CD4-positive, alpha-beta T cell treated with Interleukin-15 for 1 hour (primary cell): Measurements from ENCODE around the gene NDUFA5.

Source experiments
- DNase-seq: peaks from one replicate; pipeline ENCODE4 v3.0.0-alpha.2; 2020

The NDUFA5 gene

DNA sequence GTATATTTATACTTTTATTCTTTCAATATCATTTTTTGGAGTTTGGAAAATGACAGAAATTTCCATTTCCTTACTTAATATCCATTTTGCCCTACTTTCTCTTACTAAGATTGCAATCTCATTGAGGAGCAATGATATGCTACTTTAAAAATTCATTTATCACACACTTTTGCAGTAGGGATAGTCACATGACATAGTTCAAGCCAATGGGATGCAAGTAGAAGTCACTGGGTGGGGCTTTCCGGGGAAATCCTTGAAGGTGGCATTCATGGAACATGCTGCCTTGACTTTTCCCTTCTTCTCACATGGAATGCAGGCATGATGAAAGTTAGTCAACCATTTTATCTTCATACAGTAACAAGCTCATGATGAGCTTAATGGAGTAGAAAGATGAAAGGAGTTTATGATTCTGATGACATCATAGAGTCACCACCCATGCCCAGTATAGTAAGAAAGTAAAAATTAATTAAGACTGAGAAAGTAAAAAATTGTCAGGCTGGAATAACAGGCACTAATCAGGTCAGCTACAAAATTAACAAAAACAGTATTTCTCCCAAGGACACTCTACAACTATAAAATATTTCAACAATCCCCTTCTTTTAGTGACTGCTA lies 56.6 kb downstream of the NDUFA5 start:
- DNase-seq, result no peak

DNA sequence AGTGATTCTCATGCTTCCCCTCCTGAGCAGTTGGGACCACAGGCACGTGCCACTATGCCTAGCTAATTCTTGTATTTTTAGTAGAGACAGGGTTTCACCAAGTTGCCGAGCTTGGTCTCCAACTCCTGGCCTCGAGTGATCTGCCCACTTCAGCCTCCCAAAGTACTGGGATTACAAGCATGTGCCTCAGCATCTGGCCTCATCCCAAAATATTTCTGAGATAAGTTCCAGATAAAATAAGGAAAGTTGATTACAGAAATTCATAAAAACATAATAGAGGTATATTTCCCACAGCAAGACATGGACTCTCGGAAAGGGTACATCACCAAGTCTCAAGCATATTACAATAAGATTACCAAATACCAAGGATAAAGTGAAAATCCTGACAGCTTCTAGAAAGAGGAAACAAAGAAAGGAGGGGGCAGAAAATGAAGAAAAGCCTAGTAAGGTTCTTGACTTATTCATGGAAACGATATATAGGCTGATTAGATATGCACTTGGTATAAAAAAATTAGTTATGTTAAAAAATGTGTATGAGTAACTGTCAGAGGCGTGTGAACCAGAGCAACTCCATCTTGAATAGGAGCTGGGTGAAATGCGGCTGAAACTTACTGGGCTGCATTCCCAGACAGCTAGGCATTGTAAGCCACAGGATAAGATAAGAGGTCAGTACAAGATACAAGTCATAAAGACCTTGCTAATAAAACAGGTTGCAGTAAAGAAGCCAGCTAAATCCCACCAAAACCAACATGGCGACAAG lies 58.2 kb downstream of the NDUFA5 start:
- DNase-seq, result no peak

DNA sequence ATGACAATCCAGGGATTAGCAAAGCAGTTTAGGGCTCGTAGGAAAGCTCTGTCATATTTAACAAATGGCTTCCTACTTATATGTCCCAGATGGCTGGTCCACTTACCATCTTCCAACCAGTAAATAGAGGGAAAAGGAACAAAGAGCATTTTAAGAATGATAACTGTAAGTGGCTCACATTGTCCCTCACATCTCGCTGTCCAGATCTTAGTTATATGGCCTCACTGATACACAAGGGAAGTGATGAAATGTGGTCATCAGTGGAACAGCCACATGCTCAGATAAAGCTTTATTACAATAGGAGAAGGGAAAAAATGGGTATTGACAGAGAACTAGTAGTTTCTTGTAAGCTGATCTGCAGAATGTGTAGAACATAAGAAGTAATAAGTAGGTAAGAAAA lies 59.0 kb downstream of the NDUFA5 start:
- no peak for DNase-seq

DNA sequence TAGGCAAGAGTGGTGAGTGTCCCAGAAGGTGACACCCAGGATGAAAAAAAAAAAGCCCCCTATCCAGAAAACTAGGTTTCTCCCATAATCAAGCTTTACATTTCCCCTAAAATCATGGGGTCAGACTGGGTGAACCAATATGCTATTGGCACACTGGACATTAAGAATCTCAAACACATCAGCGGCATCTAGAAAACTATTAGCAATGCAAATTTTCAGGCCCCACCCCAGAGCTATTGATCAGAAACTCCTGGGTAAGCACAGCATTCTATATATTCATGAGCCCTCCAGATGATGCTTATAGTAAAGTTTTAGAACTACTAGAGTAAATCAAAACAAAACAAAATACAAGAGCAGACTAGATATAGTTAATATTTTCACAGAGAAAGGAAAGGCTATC lies 59.6 kb downstream of the NDUFA5 start:
- no peak for DNase-seq

DNA sequence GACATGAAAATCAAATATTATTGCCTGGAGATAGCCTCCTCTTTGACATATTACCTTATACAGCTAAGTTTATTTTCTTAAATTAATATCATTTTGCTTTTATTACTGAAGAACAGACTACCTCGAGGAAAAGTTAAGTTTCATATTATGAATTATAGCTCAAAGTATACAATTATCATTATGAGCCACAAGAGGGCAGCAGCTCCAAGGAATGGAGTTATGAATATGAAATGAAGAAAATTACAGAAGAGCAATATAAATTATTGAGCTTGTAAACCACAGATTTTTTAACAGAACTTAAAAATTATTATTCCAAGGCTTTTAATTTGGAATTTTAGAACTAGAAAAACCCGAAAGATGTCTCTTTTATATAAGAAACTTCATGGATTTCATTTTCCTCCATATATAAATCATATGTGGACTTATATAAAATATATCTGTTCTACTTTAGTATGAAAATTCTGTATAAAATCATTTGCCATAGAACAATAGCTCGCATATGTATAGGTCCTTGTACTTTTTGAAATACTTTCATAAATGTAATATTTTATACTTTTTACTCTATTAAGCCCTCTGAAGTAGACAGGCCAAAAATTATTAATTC lies 63.3 kb downstream of the NDUFA5 start:
- DNase-seq, result no peak

DNA sequence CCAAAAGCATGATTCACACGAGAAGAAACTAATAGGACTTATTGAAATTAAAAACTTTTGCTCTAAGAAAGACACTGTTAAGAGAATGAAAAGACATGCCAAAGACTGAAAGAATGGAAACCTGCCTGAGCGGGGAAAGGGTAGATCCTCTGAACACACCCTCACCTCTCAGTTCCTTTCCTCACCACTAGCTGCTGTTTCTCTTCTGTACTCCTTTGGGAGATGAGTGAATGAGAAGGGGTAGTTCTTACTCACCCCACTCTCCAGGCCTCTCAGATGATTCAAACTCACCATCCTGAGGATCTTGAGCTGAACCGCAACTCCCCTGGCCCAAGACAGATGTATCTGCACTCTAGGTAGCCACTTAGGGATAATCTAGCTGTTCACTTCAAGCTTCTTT lies 65.1 kb downstream of the NDUFA5 start:
- no peak for DNase-seq
